ENCODE results near the gene CST11.
A peak's percentile ranks its signal among the peaks of the same experiment; 100 is the strongest.

CST11 gene

GRCh38 chr20:23419995-23420901 is 32.4 kb downstream of the CST11 start:
- peak; percentile 25 to 70 for DNase-seq

DNA sequence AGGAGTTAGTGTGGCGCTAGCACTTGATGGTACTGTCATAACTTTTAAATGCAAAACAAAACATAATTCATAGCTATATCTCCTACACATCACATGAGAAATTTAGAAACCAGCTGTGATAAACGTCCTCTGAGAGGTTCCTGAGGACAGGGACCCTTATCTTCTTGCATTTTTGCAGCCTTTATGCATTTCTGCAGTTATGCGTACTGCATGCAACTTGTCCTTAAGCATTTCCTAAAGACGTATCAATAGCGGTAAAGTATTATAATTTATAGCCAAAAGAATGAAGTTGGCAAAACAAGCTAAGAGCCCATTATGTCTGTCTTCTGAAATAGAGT is 33.0 kb downstream of the CST11 start:
- no peak for DNase-seq

DNA sequence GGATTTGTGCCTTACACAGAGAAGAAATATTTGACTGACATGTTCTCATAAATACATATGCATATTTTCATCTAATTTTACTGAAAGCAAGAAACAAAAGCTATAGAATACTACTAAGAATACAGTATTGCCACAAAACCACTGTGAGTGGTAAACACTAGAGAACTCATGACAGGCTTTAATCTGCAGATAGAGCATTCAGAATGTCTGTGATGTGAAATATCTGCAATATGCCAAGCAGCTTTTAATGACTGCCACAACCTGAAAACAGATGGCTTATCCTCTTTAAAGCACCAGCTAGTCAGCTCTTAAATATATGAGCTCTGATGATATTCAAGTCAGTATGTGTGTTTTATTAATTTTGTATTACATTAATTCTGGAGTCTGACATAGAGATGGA is 34.8 kb downstream of the CST11 start:
- no peak for DNase-seq

- no peak for DNase-seq
Observed at GRCh38 chr20:23415959-23416583, 36.6 kb downstream of the CST11 start.

DNA sequence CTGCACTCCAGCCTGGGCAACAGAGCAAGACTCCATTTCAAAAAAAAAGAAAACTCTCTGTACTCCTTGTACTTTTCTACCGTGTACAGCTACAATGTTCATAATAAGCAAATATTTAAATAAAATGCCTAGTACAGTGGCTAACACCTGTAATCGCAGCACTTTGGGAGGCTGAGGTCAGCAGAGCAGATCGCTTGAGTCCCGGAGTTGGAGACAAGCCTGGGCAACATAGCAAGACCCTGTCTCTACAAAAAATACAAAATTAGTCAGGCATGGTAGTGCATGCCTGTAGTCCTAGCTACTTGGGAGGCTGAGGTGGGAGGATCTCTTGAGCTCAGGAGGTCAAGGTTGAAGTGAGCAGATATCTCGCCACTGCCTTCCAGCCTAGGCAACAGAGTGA is 37.1 kb downstream of the CST11 start:
- DNase-seq, result no peak

DNA sequence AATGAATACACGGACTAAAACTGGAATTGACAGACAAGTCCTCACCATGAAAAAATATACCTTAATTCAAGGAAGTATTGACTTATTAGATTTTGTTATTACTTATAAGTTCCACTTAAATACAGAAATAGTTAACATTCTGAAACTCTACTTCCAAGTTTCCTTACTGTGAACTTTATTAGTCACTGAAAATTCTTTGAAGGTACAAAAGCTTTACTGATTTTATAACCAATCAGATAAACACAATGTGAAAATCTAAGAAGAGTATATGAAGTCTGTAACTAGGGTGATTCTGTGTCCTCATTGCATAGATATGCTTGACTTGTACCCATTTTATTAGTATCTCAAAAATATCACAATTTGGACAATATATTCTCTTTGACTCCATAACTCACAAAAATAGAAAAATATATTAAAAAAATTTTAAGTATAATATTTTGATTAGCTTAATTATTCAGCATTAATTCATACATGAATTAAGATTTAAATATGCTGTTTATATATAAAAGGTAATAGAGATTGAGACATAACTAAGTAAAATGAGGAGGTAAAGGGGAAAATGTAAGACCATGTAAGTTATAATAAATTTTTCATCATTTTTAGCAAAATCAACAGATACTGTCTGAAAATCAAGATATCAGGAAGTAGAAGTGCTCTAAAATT is 38.0 kb downstream of the CST11 start:
- no peak for DNase-seq

DNA sequence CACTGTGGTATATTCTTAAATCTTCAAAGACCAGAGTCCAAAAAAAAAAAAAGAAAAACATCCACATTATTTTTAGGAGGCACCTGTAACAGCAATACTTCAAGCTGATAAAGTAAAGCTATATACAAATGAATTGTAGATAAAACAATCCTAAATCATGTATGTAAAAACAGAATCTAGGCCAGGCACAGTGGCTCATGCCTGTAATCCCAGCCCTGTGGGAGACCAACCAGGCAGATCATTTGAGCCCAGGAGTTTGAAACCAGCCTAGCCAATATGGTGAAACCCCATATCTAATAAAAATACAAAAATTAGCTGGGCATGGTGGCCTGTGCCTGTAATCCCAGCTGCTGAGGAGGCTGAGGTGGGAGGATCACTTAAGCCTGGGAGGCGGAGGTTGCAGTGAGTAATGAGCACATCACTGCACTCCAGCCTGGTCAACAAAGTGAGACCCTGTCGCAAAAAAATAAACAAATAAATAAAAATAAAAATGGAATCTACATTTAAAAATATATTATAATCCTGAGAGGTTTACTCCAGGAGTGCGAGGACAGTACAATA is 38.7 kb downstream of the CST11 start:
- no peak for DNase-seq

DNA sequence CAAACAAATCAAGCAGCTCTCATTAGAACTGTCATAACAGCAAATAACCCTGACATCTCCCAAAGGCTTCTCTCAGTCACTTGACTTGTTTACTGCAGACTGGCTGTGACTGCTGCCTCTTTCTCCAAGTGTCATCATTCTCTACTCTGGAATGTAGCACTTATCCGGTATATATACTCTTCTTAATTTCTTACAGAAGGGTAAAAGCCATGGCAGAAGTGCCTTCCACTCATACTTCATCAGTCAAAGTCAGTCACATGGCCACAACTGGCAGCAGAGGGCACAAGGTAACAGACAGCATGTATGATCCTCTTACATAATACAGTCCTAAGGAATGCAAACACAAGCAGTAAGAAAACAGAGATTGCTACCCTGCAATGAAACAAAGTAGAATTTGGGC is 40.6 kb downstream of the CST11 start:
- no peak for DNase-seq

DNA sequence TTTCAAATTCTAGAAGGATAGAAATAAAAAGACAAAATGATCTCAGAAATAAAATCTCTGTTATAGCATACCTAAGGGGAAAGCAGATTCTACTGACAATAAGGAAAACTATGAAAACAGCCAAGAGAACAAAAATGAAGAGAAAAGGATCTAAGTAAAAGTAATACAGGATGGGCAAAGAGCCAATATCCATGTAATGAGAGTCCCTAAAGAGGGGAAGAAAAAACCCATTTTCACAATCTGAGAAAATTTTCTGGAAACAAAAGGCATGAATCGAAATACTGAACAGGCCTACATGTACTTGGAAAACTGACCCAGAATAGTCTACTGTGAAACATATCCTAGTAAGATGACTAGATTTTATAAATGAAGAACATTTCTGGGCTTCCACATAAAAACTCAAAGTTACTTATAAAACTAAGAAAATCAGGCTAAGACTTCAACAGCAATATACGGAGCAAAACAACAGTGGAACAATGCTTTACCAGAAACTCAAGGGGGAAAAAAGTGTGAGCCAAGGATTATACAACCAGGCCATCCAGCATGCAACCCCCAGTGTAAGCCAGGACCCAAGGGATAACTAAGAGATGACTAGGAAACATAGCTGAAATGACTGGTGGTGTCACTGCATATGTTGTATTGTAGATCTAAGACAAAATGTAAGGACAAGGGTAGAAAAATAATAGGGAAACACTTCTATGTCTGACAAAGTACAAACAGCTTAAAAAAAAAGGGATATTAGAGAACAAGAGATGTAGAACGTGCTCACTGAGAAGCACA is 41.6 kb downstream of the CST11 start:
- no peak for DNase-seq

- DNase-seq, result no peak
Observed at GRCh38 chr20:23409800-23410199, 42.9 kb downstream of the CST11 start.

GRCh38 chr20:23408957-23409356 is 43.7 kb downstream of the CST11 start:
- DNase-seq, result no peak

- no peak for DNase-seq
Observed at GRCh38 chr20:23407781-23408464, 44.8 kb downstream of the CST11 start.

GRCh38 chr20:23406880-23407279 is 45.8 kb downstream of the CST11 start:
- DNase-seq, result no peak

DNA sequence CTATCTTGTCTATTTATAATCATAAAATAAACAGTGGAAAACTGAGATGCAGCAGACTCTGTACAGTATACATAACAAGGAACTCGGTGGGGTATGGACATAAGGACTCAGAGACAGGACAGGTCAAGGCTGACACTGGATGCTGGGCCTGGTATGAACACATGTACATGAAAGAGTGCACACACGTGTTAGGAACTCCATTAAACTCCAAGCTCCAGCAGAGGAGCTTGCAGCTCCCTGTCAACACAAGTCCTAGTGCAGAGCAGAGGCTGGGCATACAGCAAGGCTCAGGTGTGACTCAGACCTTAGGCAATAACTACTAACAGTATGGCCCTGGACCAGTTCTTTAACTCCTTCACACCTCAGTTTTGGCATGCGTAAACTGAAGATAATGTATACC is 48.5 kb downstream of the CST11 start:
- no peak for DNase-seq

DNA sequence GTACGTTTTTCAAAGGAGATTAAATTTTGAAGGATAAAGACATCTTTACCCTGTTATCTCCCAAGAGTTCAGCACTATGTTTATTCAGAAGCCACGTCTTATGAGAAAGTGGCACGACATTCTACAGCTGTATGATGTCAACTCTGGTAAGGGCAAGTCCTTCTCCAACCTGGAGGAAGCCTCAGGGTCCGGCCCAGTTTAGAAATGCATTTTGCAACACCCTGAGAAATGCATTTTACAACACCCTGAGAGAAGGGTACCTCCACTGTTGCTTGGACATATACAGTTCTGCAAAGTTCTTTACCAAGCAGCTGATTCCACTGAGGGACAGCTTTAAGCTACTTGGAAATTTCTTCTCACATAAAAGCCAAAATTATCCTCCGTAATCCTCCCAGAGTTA is 48.9 kb downstream of the CST11 start:
- no peak for DNase-seq

GRCh38 chr20:23401051-23401450 is 51.6 kb downstream of the CST11 start:
- DNase-seq, result no peak
